RCC 7860 (cell line): Measurements from ENCODE around the gene ENGASE.
"Not testable (repeated sequence)": the region's sequence is repeated elsewhere in the genome, so short reads cannot be mapped to it uniquely, and the experiment has no call there.

Experiments
- DNase-seq: peaks from one replicate; pipeline ENCODE4 v3.0.0-alpha.2; 2015; ENCODE audit warnings: low spot score
- FAIRE-seq: peaks from 2 replicates; lab custom pipeline; 2012; peaks lifted over from hg19 to GRCh38; lab: Jason Lieb, UNC

The ENGASE gene, protein sequence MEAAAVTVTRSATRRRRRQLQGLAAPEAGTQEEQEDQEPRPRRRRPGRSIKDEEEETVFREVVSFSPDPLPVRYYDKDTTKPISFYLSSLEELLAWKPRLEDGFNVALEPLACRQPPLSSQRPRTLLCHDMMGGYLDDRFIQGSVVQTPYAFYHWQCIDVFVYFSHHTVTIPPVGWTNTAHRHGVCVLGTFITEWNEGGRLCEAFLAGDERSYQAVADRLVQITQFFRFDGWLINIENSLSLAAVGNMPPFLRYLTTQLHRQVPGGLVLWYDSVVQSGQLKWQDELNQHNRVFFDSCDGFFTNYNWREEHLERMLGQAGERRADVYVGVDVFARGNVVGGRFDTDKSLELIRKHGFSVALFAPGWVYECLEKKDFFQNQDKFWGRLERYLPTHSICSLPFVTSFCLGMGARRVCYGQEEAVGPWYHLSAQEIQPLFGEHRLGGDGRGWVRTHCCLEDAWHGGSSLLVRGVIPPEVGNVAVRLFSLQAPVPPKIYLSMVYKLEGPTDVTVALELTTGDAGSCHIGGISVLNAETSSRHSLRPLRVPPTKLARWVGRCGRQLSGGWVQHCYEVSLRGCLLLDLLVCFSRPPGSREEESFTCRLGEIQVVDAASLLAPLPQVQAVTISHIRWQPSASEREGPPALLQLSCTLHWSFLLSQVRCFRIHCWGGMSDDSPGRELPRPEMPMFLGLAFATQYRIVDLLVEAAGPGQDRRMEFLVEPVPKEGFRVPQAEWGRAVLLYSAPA

GRCh38 chr17:79074649-79075445 lies at the start of gene ENGASE:
Gene ENGASE (plus strand): TSS chr17:79074824. CDS start chr17:79074945, 121 bp downstream.
- DNase-seq (peak; percentile 78), FAIRE-seq (no peak)

- FAIRE-seq: no peak
- no peak for DNase-seq
Measured at GRCh38 chr17:79024901-79025737, 49.5 kb upstream of the ENGASE start.

DNA sequence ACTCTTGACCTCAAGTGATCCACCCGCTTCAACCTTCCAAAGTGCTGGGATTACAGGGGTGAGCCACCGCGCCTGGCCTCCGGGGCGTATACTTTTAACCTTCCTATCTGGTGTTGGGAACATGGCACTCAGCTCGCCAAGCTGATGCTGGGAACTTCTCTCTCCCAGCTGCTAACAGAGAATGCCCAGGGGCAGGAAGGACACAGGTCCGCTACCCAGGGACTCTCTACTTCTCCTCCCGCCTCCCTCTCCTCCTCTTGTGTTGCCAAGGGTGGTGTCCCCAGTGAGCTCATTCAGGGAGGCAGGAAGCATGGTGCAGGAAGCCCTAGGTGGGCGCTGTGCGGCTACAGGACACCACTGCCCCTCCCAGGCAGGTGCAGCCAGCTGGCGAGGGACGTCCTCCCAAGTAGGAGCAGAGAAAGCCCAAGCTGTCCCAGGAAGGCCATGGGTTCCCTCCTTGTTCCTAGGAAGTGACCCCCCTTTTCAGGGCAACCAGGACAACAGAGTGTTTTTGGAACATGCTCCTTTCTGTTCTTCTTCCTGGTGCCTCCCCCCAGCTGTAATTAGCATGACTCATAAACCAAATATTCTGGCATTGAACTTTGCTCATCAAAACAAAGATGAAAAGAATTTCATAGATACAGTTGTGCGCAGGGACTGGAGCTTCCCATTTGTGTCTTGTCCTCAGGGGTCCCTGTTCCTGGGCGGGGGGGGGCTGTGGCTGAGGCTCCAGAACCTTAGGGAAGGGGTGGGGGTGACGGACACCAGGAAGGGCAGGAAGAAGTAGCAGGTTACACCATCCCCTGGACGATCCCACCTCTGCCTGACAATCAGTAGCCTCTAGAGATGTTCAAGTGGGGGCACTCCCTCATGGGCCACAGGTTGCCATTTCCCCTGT lies 48.0 kb upstream of the ENGASE start:
- no peak for FAIRE-seq
- DNase-seq: peak; percentile 84

DNA sequence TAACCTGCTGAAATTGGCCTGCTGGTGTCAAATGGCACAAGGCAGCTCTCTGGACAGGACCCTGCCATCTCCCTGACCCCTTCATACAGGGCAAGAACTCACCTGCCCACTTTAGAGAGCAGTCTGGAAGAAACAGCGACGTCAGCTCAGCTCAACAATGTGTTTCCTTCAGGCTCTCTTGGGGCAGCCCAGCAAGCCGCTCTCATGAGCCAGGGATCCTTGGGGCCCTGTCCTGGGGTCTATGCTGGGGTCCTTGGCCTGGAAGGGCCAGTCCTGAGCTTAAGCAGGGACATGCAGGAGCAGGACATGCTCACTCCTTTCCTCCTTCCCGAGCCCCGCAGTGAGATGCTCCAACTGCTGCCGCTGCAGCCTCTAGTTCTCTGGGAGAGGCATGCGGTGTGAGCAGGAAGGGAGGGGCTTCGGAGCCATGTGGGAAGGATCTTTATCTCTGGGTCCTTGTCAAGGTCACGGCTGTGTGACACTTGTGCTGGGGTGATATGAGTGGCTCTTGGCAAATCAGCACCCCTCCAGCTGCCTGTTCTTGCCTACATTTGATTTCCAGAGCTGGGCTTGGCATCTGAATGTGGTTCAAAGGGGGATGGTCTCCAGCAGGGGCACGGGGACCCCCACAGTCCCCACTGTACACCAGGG lies 47.2 kb upstream of the ENGASE start:
- DNase-seq: no peak
- FAIRE-seq: no peak

DNA sequence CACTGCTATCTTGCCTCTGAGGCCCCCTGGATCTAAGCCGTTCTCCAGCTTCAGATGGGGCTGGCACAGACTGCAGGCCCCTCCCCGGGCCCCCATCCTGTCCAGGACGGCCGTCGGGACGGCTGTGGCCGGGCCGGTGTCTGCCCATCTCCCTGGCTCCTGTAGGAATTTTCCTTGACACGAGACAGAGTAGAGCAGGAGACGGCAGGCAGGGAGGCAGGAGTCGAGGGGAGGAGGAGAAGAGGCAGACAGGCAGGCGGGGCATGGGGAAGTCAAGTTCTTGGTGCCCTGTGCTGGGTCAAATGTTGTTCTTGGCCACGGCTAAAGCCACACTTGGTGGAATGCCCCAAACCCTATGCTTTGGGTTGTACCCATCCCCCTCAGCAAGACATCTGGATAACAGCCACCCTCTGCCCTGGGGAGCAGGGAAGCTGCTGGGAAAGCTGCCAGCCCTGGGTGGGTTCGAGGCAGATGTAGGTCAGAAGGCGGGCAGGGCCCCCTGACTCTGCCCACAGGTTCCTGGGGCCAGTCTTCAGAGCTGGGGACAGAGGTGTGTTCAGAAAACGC lies 46.6 kb upstream of the ENGASE start:
- no peak for DNase-seq
- FAIRE-seq: no peak

GRCh38 chr17:79028496-79029326 lies 45.9 kb upstream of the ENGASE start:
- DNase-seq (no peak), FAIRE-seq (no peak)

DNA sequence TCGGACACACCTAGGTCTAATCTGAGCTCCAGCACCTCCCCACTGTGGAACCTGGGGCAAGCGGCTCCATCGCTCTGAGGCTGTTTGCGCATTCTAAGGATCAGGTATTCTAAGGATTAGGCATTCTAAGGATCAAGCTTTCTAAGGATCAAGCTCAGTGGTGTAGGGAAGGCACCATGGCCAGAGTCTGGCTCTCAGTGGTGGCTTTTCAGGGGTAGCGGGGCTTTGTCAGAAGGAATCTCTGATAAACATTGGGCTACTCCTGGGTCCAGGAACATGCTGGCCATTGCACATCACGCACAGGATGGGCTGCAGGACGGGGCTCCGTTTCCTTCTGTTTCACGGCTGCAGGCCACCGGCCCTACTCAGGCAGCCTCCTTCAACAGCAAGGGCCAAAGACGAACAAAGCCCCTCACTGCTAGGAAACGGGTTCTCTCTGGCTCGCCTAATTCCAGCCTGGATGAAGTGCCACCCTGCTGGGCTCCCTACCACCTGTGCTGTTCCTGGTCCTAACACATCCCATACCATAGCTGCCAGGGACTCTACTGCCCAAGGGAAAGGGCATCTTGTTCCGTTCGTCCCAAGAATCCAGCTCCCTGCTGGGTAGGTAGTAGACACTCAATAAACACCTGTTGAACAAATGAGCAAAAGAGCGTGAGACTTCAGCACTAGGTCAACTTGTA lies 45.2 kb upstream of the ENGASE start:
- FAIRE-seq (no peak), DNase-seq (no peak)

GRCh38 chr17:79030636-79031035 lies 44.0 kb upstream of the ENGASE start:
- not testable (repeated sequence) for FAIRE-seq, DNase-seq

DNA sequence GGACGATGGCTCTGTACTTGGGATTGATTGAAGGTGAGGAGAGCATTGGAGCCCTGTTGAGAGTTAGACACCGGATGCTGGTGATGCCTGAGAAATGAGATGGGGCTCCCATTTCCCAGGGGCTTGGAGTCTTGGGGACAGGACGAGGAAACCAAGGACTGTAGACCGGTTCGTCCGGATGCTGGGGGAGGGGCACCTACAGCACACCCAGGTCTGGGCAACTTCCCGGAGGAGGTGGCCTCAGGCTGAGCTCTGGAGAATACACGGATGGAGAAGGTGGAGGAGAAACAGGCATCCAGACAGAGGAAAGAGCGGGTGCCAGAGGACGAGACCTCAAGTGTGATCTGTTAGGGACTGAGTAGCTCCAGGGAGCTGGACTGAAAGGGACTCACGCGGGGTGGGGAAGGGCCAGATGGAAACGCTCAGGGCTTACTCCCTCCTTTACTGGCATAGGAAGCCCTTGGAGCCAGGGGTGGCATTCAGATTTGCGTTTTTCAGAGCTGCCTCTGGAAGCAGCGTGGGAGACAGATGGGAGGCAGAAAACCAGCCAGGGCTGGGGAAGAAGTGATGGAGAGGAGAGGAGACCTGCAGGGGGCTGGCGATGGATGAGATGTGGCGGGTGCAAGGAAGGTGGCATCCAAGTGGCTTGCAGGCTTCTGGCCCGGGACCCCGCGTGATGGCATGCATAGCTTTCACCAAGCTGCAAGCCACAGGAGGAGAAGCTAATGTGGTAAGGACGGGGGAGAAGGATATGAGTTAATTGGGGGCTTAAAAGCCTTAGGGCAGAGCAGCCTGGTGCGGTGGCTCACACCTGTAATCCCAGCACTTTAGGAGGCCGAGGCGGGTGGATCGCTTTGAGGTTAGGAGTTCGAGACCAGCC lies 42.4 kb upstream of the ENGASE start:
- no peak for DNase-seq
- no peak for FAIRE-seq

DNA sequence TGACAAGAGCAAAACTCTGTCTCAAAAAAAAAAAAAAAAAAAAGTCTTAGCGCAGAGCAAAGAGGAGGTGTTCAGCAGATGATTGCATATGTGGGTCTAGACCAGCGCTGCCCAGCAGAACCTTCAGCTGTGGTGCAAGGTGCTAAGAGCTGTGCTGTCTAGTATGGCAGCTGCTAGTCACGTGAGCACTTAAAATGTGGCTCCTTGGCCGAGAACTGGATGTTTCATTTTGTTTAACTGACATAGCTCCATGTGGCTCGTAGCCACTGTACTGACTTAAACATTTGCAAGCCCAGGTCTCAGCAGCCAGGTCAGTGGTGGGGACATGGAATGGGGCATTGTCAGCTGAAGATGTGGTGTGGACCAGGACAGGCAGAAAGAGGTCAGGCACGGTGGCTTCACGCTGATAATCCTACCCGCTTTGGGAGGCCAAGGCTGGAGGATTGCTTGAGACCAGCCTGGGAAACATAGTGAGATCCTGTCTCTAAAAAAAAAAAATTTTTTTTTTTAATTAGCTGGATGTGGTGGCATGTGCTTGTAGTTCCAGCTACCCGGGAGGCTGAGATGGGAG lies 41.5 kb upstream of the ENGASE start:
- DNase-seq (no peak), FAIRE-seq (no peak)

- DNase-seq (no peak), FAIRE-seq (no peak)
Measured at GRCh38 chr17:79033741-79034501, 40.7 kb upstream of the ENGASE start.

- FAIRE-seq (no peak), DNase-seq (no peak)
Measured at GRCh38 chr17:79034931-79035485, 39.6 kb upstream of the ENGASE start.

GRCh38 chr17:79035686-79036085 lies 38.9 kb upstream of the ENGASE start:
- no peak for FAIRE-seq
- DNase-seq: no peak

DNA sequence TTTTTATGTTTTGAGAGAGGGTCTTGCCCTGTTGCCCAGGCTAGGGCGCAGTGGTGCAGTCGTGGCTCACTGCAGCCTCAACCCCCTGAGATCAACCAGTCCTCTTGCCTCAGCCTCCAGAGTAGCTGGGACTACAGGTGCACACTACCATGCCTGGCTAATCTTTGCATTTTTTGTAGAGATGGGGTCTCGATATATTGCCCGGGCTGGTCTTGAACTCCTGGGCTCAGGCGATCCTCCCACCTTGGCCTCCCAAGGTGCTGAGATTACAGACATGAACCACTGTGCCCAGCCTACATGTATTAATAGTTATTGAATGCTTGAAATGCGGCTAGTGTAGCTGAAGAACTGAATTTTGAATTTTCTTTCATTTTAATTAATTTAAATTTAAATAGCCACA lies 38.4 kb upstream of the ENGASE start:
- FAIRE-seq (no peak), DNase-seq (no peak)

DNA sequence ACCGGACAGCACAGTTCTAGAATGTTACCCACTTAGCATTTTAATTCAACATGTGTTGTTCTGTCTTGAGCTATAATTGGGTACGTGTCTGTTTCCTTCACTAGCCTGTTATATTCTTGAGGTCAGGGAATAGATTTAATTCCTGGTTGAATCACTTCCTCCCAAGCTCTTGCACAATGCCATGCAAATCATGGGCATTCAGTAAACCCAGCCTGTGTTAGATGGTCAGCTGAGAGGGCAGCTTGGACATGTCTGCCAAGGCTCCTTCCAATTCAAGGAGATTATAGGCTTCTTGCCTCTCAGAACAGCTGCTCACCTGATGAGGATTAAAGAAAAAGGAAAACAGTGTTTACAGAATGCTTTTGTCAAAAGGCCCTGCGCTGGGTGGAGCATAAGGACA lies 38.0 kb upstream of the ENGASE start:
- peak; percentile 73 for FAIRE-seq
- peak; percentile 80 for DNase-seq
